ENCODE data around the gene FGF10. TPM values are rescaled to one million over a fixed set of nuclear protein-coding genes. Genes with fewer than 3 reads are reported as not detected.

The FGF10 gene
- total and polyA plus RNA-seq, 12 donors = 0.18 to 2.8 (median 1.1) TPM

DNA sequence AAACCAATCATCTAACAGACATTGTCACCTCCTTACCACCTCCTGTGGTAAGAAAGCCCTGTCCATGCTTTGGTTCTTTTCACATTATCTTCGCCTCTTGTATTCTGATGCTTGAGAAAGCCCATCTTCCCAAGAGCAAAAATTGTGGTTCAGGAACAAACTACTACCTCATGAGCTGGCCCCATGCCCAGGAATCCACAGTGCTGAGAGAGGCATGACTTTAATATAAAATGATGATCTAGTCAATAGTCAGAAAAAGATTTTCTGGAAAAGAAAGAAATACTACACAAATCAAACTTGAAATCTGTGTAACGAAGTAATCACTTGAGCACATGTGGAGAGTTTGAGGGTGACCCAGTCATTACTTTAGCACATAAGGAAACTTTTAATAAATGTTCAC, 94.7 kb downstream of the FGF10 start:
- 65 to 74% (median 73%) methylated on average over 2 of the region's 2 CpGs for WGBS, 4 donors
- H3K27ac ChIP-seq = no peak overlapping the region
- H3K27me3 ChIP-seq = no peaks in the 10 kb centered on the region
- H3K4me1 ChIP-seq (replicated peaks in 1 of 2) = no peaks in the 10 kb centered on the region
- DNase-seq = peak in 5 of 7 donors; percentile 4 to 54 (median 22)
- TF ChIP-seq CTCF (IDR thresholded peaks at IDR 0.05) = no peak
- no peak for TF ChIP-seq POLR2A (IDR thresholded peaks at IDR 0.05)
- H3K36me3 ChIP-seq (replicated peaks in 1 of 2) = no peaks in the 10 kb centered on the region
- no peaks in the 10 kb centered on the region for H3K9me3 ChIP-seq (replicated peaks in 1 of 3)
- no peak overlapping the region for H3K4me3 ChIP-seq
- intact Hi-C loops (cut with DNase I) = no loop called here

- H3K9me3 ChIP-seq (replicated peaks in 1 of 3) = no peaks in the 10 kb centered on the region
Measured at GRCh38 chr5:44292736-44293135, 96.5 kb downstream of the FGF10 start.

GRCh38 chr5:44278469-44278868, 110.8 kb downstream of the FGF10 start:
- 59 to 74% (median 62%) methylated on average over 3 of the region's 3 CpGs for WGBS, 4 donors
- TF ChIP-seq CTCF (IDR thresholded peaks at IDR 0.05) (no peak), POLR2A (IDR thresholded peaks at IDR 0.05) (no peak)

More at GRCh38 chr5:44292736-44293135, 96.5 kb downstream of the FGF10 start:
- intact Hi-C loops (cut with DNase I) = no loop called here
- TF ChIP-seq CTCF (IDR thresholded peaks at IDR 0.05) = no peak
- no peak for TF ChIP-seq POLR2A (IDR thresholded peaks at IDR 0.05)
- Histone ChIP-seq H3K36me3 (replicated peaks in 1 of 2) (no peaks in the 10 kb centered on the region), H3K27me3 (no peaks in the 10 kb centered on the region), H3K4me1 (replicated peaks in 1 of 2) (no peaks in the 10 kb centered on the region), H3K27ac (no peak overlapping the region), H3K4me3 (no peak overlapping the region)
- 48 to 67% (median 66%) methylated on average over 2 of the region's 2 CpGs for WGBS, 4 donors
- DNase-seq = no peak

GRCh38 chr5:44275908-44276307, 113.3 kb downstream of the FGF10 start:
- intact Hi-C loops (cut with DNase I) = no loop called here
- no peak for DNase-seq
- H3K9me3 ChIP-seq (replicated peaks in 1 of 3) = no peaks in the 10 kb centered on the region
- no peaks in the 10 kb centered on the region for H3K4me1 ChIP-seq (replicated peaks in 1 of 2)
- H3K4me3 ChIP-seq = no peak overlapping the region
- H3K27ac ChIP-seq = no peak overlapping the region
- H3K36me3 ChIP-seq (replicated peaks in 1 of 2) = no peaks in the 10 kb centered on the region
- H3K27me3 ChIP-seq = no peaks in the 10 kb centered on the region
- WGBS, 4 donors = 7 to 31% (median 11%) methylated on average over 1 of the region's 1 CpG
- TF ChIP-seq POLR2A (IDR thresholded peaks at IDR 0.05) (no peak), CTCF (IDR thresholded peaks at IDR 0.05) (no peak)

More at GRCh38 chr5:44278469-44278868, 110.8 kb downstream of the FGF10 start:
- H3K27ac ChIP-seq = no peak overlapping the region
- no peaks in the 10 kb centered on the region for H3K9me3 ChIP-seq (replicated peaks in 1 of 3)
- H3K36me3 ChIP-seq (replicated peaks in 1 of 2) = no peaks in the 10 kb centered on the region
- no peaks in the 10 kb centered on the region for H3K4me1 ChIP-seq (replicated peaks in 1 of 2)
- H3K27me3 ChIP-seq = no peaks in the 10 kb centered on the region
- no peak overlapping the region for H3K4me3 ChIP-seq
- no peak for DNase-seq
- intact Hi-C loops (cut with DNase I) = no loop called here
